ENCODE data around the gene KLHL6. TPM values are rescaled to one million over a fixed set of nuclear protein-coding genes. Genes with fewer than 3 reads are reported as not detected.

Gene KLHL6
- total RNA-seq, 1 experiment from 2014 or later = not detected

DNA sequence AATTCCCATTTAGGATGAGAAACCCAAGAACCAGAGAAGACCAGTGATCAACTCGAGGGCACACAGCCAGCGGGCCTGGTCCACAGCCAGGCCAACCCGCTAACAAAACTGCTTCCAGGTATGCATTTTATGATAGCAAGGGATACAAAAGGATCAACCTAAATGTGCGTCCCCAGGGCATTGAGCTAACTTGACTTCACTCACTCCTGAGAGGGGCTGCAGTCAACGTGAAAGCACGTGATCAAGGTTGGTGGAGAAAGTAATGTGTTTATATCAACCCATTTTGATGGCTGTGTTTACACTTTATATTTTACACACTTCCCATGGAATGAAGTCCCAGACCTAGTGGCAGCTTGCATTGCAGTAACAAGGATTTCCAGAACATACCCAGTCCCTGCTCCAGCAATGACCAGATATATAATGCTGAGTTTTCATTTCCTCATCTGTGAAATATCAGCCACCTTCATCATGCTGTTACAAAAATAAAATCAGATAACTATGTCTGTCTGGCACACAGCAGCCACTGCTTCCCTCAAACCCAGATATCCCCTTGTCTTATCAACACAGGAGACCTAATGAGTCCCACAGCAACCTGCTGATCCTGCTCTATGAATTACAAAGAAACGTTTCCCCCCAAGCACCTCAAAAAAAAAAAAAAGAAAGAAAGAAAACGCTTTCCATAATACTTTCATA is 2.0 kb downstream of the KLHL6 start:
- H3K56ac ChIP-seq (ENCODE audit: insufficient read length, low read depth, low read length) = no peak overlapping the region
- no peaks in the 10 kb centered on the region for H3K79me1 ChIP-seq (ENCODE audit: insufficient read depth, low read depth, low read length, poor library complexity, severe bottlenecking)
- H4K20me1 ChIP-seq (ENCODE audit: control insufficient read depth, insufficient read depth, insufficient read length) = no peaks in the 10 kb centered on the region
- H3K27ac Mint-ChIP-seq = peak overlapping the region in 2 of 3 experiments; percentile 57 to 66; a peak in 2 of 7 replicates
- H3K4ac ChIP-seq (ENCODE audit: low read depth, low read length) = no peak overlapping the region
- H2BK12ac ChIP-seq (ENCODE audit: insufficient read length, low read depth, low read length) = no peak overlapping the region
- DNase-seq = no peak
- H2BK5ac ChIP-seq (ENCODE audit: insufficient read length, low read length) = no peak overlapping the region
- no CpG with 5 or more reads among the region's 8 CpGs for WGBS (ENCODE audit: extremely low coverage, insufficient read length, low lambda C conversion rate)
- no peak overlapping the region for H3K4me2 ChIP-seq (ENCODE audit: insufficient read depth, insufficient read length, low read length)
- no peaks in the 10 kb centered on the region for H3K9me3 Mint-ChIP-seq
- H3K18ac ChIP-seq (ENCODE audit: insufficient read length, low read depth, low read length) = no peak overlapping the region
- no peaks in the 10 kb centered on the region; the same call in 1 of the 2 replicates for H3K27me3 Mint-ChIP-seq (ENCODE audit: low read depth)
- H3T11ph ChIP-seq (ENCODE audit: low read length) = no peak overlapping the region
- no peak overlapping the region for H3K4me3 Mint-ChIP-seq
- no peak overlapping the region for H3K27ac ChIP-seq (ENCODE audit: insufficient read length, low read depth, low read length)
- no peaks in the 10 kb centered on the region for H3K36me3 Mint-ChIP-seq (ENCODE audit: insufficient read depth in 1 of 3, low read depth in 3 of 3)
- TF ChIP-seq, protein P1, sequence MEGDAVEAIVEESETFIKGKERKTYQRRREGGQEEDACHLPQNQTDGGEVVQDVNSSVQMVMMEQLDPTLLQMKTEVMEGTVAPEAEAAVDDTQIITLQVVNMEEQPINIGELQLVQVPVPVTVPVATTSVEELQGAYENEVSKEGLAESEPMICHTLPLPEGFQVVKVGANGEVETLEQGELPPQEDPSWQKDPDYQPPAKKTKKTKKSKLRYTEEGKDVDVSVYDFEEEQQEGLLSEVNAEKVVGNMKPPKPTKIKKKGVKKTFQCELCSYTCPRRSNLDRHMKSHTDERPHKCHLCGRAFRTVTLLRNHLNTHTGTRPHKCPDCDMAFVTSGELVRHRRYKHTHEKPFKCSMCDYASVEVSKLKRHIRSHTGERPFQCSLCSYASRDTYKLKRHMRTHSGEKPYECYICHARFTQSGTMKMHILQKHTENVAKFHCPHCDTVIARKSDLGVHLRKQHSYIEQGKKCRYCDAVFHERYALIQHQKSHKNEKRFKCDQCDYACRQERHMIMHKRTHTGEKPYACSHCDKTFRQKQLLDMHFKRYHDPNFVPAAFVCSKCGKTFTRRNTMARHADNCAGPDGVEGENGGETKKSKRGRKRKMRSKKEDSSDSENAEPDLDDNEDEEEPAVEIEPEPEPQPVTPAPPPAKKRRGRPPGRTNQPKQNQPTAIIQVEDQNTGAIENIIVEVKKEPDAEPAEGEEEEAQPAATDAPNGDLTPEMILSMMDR (conservative IDR thresholded peaks at IDR 0.05) = no peak
- no peaks in the 10 kb centered on the region for H3K23me2 ChIP-seq (ENCODE audit: insufficient read length, low read depth, low read length, poor library complexity, severe bottlenecking)
- H2BK15ac ChIP-seq (ENCODE audit: low read depth, low read length) = no peak overlapping the region
- H4K8ac ChIP-seq (replicated peaks; ENCODE audit: insufficient read length, low read depth, low read length) = no peak overlapping the region
- H3K9ac ChIP-seq (ENCODE audit: extremely low read depth, insufficient read length, low read length) = no peak overlapping the region
- no peak overlapping the region for H2AK5ac ChIP-seq (ENCODE audit: insufficient read length, low read length)
- H2AFZ ChIP-seq (ENCODE audit: low read length) = no peak overlapping the region
- no peak overlapping the region for H2BK120ac ChIP-seq (ENCODE audit: low read depth, low read length, poor library complexity, severe bottlenecking)
- no peak overlapping the region for H4K5ac ChIP-seq (ENCODE audit: insufficient read length, low read depth, low read length)
- H3K4me1 Mint-ChIP-seq = peaks cover 20 to 22% of the 10 kb centered on the region in 2 experiments
- H3K14ac ChIP-seq (ENCODE audit: insufficient read depth, low read length) = no peak overlapping the region
- H3K9me3 ChIP-seq (ENCODE audit: control insufficient read depth, low read depth, low read length) = no peaks in the 10 kb centered on the region
- 0 out of 2 replicates have a peak, but pooled peaks cover 3% of the 10 kb centered on the region for H3K4me1 ChIP-seq (ENCODE audit: insufficient read depth, low read length)
- no peak overlapping the region for H3K23ac ChIP-seq (ENCODE audit: insufficient read length, low read depth, low read length)
- H4K91ac ChIP-seq (ENCODE audit: insufficient read length, low read depth, low read length) = no peak overlapping the region
- no peak overlapping the region for H2BK20ac ChIP-seq (ENCODE audit: low read depth, low read length, poor library complexity, severe bottlenecking)
- H3K27me3 ChIP-seq (ENCODE audit: insufficient read depth, low read length) = no peaks in the 10 kb centered on the region
- no peaks in the 10 kb centered on the region for H3K79me2 ChIP-seq (ENCODE audit: insufficient read depth, low read length)

Measured in H9 (cell line).